K562 (cell line): ENCODE data around the gene LRRC57. TPM values are rescaled to one million over a fixed set of nuclear protein-coding genes. Genes with fewer than 3 reads are reported as not detected.

Experiments
- BDP1 ChIP-seq: IDR thresholded peaks from 3 replicates; pipeline ENCODE4 v1.6.1; 2011; ENCODE audit not compliant: insufficient read length, insufficient read depth
- COPS2 ChIP-seq: fragments of 450-650 bp; conservative IDR thresholded peaks from 2 replicates; pipeline ENCODE4 v1.6.1; 2016; ENCODE audit warnings: mild to moderate bottlenecking, moderate library complexity
- DMBX1 ChIP-seq: fragments of 250-450 bp; sonication (Bioruptor Pico); IDR thresholded peaks from 2 replicates; pipeline ENCODE4 v1.8.0; 2022; ENCODE audit warnings: inconsistent platforms, mild to moderate bottlenecking, moderate library complexity, borderline replicate concordance
- FOS ChIP-seq: IDR thresholded peaks from 3 replicates; pipeline ENCODE4 v1.6.1; 2011; ENCODE audit not compliant: insufficient read length; ENCODE audit errors: extremely low read depth
- ILK ChIP-seq: fragments of 450-650 bp; IDR thresholded peaks from 2 replicates; pipeline ENCODE4 v1.6.1; 2016; ENCODE audit warnings: missing genetic modification characterization, low read depth, mild to moderate bottlenecking, missing compliant biosample characterization, moderate library complexity, borderline replicate concordance
- IRF2 ChIP-seq: sonication (generic); formaldehyde crosslinking; IDR thresholded peaks from 2 replicates; pipeline ENCODE4 v1.8.1; 2022; ENCODE audit warnings: mild to moderate bottlenecking, missing genetic modification reagents
- IRF9 ChIP-seq: fragments of 450-650 bp; IDR thresholded peaks from 2 replicates; pipeline ENCODE4 v1.6.1; 2016; ENCODE audit warnings: missing biosample characterization, missing genetic modification characterization
- KDM5B ChIP-seq: fragments of 200-600 bp; sonication (generic); IDR thresholded peaks from 2 replicates; pipeline ENCODE4 v1.6.1; 2012; ENCODE audit warnings: low read depth, mild to moderate bottlenecking, moderate library complexity, low read length, control low read depth, inconsistent platforms; ENCODE audit not compliant: insufficient replicate concordance
- NFIC ChIP-seq: fragments of 450-650 bp; IDR thresholded peaks from 2 replicates; pipeline ENCODE4 v1.6.1; 2017; ENCODE audit warnings: mild to moderate bottlenecking, inconsistent platforms
- NR2C2 ChIP-seq, 2 experiments: fragments of 200-800 bp in 1 of 2; sonication (Bioruptor generic) in 1 of 2; sonication (generic) in 1 of 2; formaldehyde crosslinking in 1 of 2; IDR thresholded peaks; 2 replicates each; pipeline versions ENCODE4 v1.6.1 to v1.8.0; 2016 to 2022; ENCODE audit warnings: mild to moderate bottlenecking in 1 of 2, missing compliant biosample characterization in 1 of 2, missing genetic modification characterization in 1 of 2, missing genetic modification reagents in 1 of 2
- NRF1 ChIP-seq, 2 experiments: fragments of 450-650 bp; IDR thresholded peaks in 1 of 2; conservative IDR thresholded peaks in 1 of 2; 2 replicates each; pipeline ENCODE4 v1.6.1; 2014; ENCODE audit warnings: mild to moderate bottlenecking in 2 of 2
- PHF8 ChIP-seq: fragments of 200-600 bp; sonication (generic); IDR thresholded peaks from 2 replicates; pipeline ENCODE4 v1.6.1; 2012; ENCODE audit warnings: mixed run types, mild to moderate bottlenecking, inconsistent platforms, low read length, moderate library complexity, borderline replicate concordance
- PTTG1 ChIP-seq: fragments of 450-650 bp; IDR thresholded peaks from 2 replicates; pipeline ENCODE4 v1.6.1; 2016; ENCODE audit warnings: low read depth, mild to moderate bottlenecking, missing genetic modification characterization, missing compliant biosample characterization
- RCOR1 ChIP-seq, 2 experiments: IDR thresholded peaks; 2 replicates each; pipeline ENCODE4 v1.6.1; 2012; ENCODE audit warnings: low read depth in 2 of 2, low read length in 2 of 2, borderline replicate concordance in 1 of 2, improper control_type of control experiment in 1 of 2
- RUNX1 ChIP-seq: sonication (generic); IDR thresholded peaks from 2 replicates; pipeline ENCODE4 v1.6.1; 2016; ENCODE audit warnings: antibody characterized with exemption, low read depth
- SREBF1 ChIP-seq: fragments of 150-350 bp; IDR thresholded peaks from 2 replicates; pipeline ENCODE4 v1.6.1; 2014; ENCODE audit warnings: antibody characterized with exemption, low read depth, low read length, borderline replicate concordance
- TRIM28 ChIP-seq: fragments of 450-650 bp; IDR thresholded peaks from 2 replicates; pipeline ENCODE4 v1.6.1; 2017
- ZNF79 ChIP-seq: fragments of 250-450 bp; sonication (Bioruptor Pico); IDR thresholded peaks from 2 replicates; pipeline ENCODE4 v1.4.0; 2020; ENCODE audit warnings: low read depth, mild to moderate bottlenecking, moderate library complexity
- polyA plus RNA-seq, 8 experiments: library from polyadenylated mRNA; depleted of rRNA in 4 of 8; stranded (reverse) in 5 of 8; unstranded in 3 of 8; fragments of >200 nt; fragmentation: Nextera tagmentation in 2 of 8; fragmentation: Illumina TruSeq in 1 of 8; extraction: Ambion mirVana in 2 of 8; extraction: Trizol in 1 of 8; gene quantifications; 2 replicates each; pipeline versions ENCODE4 v1.2.1 to v1.2.3, GENCODE V29; 2011 to 2014; ENCODE audit warnings: inconsistent platforms in 1 of 8, missing spikeins in 1 of 8
- total RNA-seq, 7 experiments: library from RNA; depleted of rRNA in 6 of 7; stranded (reverse); fragments of >200 nt in 6 of 7; fragmentation: Illumina TruSeq in 2 of 7; extraction: Trizol in 2 of 7; gene quantifications; 2 replicates each; pipeline versions ENCODE4 v1.2.1 to v1.2.3, GENCODE V29; 2011 to 2021; ENCODE audit warnings: low replicate concordance in 1 of 7
- TF ChIP-seq, protein P1 (sequence below): fragments of 250-450 bp; sonication (Bioruptor Pico); IDR thresholded peaks from 2 replicates; pipeline ENCODE4 v1.8.0; 2022; ENCODE audit warnings: moderate library complexity, mild to moderate bottlenecking, inconsistent platforms
- TF ChIP-seq, protein P2 (sequence below): conservative IDR thresholded peaks from 2 replicates; pipeline ENCODE4 v1.6.1; 2011; ENCODE audit warnings: low read depth, mild to moderate bottlenecking, low read length; ENCODE audit not compliant: control insufficient read depth
- TF ChIP-seq, protein P3 (sequence below): fragments of 200-400 bp; formaldehyde crosslinking; IDR thresholded peaks from 2 replicates; pipeline ENCODE4 v1.6.1; 2017; ENCODE audit warnings: mild to moderate bottlenecking, low read depth, low read length, moderate library complexity

LRRC57 gene
- total and polyA plus RNA-seq, 9 of the 15 experiments (the other 6 are each of a cell fraction or from before 2014, with no cell fraction given), result 3.9 to 20.4 (median 14.8) TPM

- TF ChIP-seq, protein P1, sequence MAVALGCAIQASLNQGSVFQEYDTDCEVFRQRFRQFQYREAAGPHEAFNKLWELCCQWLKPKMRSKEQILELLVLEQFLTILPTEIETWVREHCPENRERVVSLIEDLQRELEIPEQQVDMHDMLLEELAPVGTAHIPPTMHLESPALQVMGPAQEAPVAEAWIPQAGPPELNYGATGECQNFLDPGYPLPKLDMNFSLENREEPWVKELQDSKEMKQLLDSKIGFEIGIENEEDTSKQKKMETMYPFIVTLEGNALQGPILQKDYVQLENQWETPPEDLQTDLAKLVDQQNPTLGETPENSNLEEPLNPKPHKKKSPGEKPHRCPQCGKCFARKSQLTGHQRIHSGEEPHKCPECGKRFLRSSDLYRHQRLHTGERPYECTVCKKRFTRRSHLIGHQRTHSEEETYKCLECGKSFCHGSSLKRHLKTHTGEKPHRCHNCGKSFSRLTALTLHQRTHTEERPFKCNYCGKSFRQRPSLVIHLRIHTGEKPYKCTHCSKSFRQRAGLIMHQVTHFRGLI (CRISPR knock-in tag), result no peak
- TF ChIP-seq, protein P2, sequence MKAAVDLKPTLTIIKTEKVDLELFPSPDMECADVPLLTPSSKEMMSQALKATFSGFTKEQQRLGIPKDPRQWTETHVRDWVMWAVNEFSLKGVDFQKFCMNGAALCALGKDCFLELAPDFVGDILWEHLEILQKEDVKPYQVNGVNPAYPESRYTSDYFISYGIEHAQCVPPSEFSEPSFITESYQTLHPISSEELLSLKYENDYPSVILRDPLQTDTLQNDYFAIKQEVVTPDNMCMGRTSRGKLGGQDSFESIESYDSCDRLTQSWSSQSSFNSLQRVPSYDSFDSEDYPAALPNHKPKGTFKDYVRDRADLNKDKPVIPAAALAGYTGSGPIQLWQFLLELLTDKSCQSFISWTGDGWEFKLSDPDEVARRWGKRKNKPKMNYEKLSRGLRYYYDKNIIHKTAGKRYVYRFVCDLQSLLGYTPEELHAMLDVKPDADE, result no peak
- TF ChIP-seq PTTG1 (tag) (no peak), PHF8 (no peak), SREBF1 (no peak), TRIM28 (no peak), NFIC (peak; percentile 76), KDM5B (no peak), COPS2 (no peak), ZNF79 (no peak), NRF1 (conservative IDR thresholded peaks at IDR 0.05 in 1 of 2, IDR thresholded peaks at IDR 0.05 in 1 of 2) (0 out of 4 replicates have a peak, but pooled peaks of 1 of the 2 experiments have one; percentile 15), BDP1 (no peak), IRF2 (CRISPR knock-in tag) (no peak), NR2C2 (CRISPR knock-in tag; IDR thresholded peaks at IDR 0.05) (no peak), NR2C2 (tag; IDR thresholded peaks at IDR 0.05) (no peak), RCOR1 (IDR thresholded peaks at IDR 0.05; ENCODE audit: borderline replicate concordance in 1 of 2, low read depth in 2 of 2, low read length in 2 of 2) (peak; percentile 81 to 97; a peak in 3 of 4 replicates), ILK (tag) (no peak), IRF9 (tag) (no peak), DMBX1 (CRISPR knock-in tag) (peak; percentile 29; the same call in 1 of the 2 replicates), RUNX1 (0 out of 2 replicates have a peak, but pooled peaks have one; percentile 28), FOS (no peak)
- TF ChIP-seq, protein P3, sequence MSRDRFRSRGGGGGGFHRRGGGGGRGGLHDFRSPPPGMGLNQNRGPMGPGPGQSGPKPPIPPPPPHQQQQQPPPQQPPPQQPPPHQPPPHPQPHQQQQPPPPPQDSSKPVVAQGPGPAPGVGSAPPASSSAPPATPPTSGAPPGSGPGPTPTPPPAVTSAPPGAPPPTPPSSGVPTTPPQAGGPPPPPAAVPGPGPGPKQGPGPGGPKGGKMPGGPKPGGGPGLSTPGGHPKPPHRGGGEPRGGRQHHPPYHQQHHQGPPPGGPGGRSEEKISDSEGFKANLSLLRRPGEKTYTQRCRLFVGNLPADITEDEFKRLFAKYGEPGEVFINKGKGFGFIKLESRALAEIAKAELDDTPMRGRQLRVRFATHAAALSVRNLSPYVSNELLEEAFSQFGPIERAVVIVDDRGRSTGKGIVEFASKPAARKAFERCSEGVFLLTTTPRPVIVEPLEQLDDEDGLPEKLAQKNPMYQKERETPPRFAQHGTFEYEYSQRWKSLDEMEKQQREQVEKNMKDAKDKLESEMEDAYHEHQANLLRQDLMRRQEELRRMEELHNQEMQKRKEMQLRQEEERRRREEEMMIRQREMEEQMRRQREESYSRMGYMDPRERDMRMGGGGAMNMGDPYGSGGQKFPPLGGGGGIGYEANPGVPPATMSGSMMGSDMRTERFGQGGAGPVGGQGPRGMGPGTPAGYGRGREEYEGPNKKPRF, result no peak
Observed at GRCh38 chr15:42584031-42584765, 35.6 kb upstream of the LRRC57 start (continued).
